Peyer's patch (tissue), 4 donors: ENCODE measurements around the gene AGPAT2.

Experiments
- CTCF ChIP-seq, 6 experiments: fragments of 450-650 bp in 4 of 6; fragments of 200-600 bp in 2 of 6; sonication (generic) in 1 of 6; IDR thresholded peaks; one replicate each; pipeline ENCODE4 v1.5.1; 2017 to 2019; ENCODE audit warnings: antibody characterized with exemption in 6 of 6, mild to moderate bottlenecking in 3 of 6, moderate library complexity in 1 of 6
- POLR2A ChIP-seq, 2 donors: fragments of 450-650 bp; IDR thresholded peaks; one replicate each; pipeline ENCODE4 v1.5.1; 2017; ENCODE audit warnings: antibody characterized with exemption in 2 of 2, mild to moderate bottlenecking in 2 of 2, moderate library complexity in 2 of 2

- no peak for TF ChIP-seq CTCF (IDR thresholded peaks at IDR 0.05)
- no peak for TF ChIP-seq POLR2A (IDR thresholded peaks at IDR 0.05)
Measured at GRCh38 chr9:136659861-136660784, 27.1 kb downstream of the AGPAT2 start.
